Endodermal cell (in vitro differentiated cells): Measurements from ENCODE around the gene FILIP1L. TPM values are rescaled to one million over a fixed set of nuclear protein-coding genes. Genes with fewer than 3 reads are reported as not detected.

Experiments
- DNase-seq: peaks from one replicate; pipeline ENCODE4 v3.0.0-alpha.2; 2017
- H3K27ac ChIP-seq: 2 replicates; pipeline ENCODE4 v1.5.1; 2013; ENCODE audit warnings: mild to moderate bottlenecking, low read depth, low read length, moderate library complexity
- H3K27me3 ChIP-seq: 2 replicates; pipeline ENCODE4 v1.6.1; 2013; ENCODE audit warnings: mild to moderate bottlenecking, low read length, moderate library complexity; ENCODE audit not compliant: insufficient read depth, control insufficient read depth, poor library complexity, severe bottlenecking
- H3K36me3 ChIP-seq: 2 replicates; pipeline ENCODE4 v1.7.0; 2013; ENCODE audit warnings: mild to moderate bottlenecking, low read length, moderate library complexity; ENCODE audit not compliant: control insufficient read depth, insufficient read depth
- H3K4me1 ChIP-seq: one replicate; pipeline ENCODE4 v1.7.0; 2013; ENCODE audit warnings: low read length; ENCODE audit not compliant: control insufficient read depth, insufficient read depth
- H3K4me3 ChIP-seq: 2 replicates; pipeline ENCODE4 v1.5.1; 2013; ENCODE audit warnings: mild to moderate bottlenecking, low read length, moderate library complexity
- H3K9ac ChIP-seq: 2 replicates; pipeline ENCODE4 v1.6.1; 2013; ENCODE audit warnings: mild to moderate bottlenecking, low read length, moderate library complexity; ENCODE audit not compliant: poor library complexity, severe bottlenecking; ENCODE audit errors: extremely low read depth
- H3K9me3 ChIP-seq: 2 replicates; pipeline ENCODE4 v1.6.1; 2013; ENCODE audit warnings: mild to moderate bottlenecking, low read length, moderate library complexity; ENCODE audit not compliant: control insufficient read depth
- H3K27ac Mint-ChIP-seq: 2 replicates; pipeline ENCODE4 v1.8.0; 2020; ENCODE audit warnings: mixed read lengths
- H3K27me3 Mint-ChIP-seq: 2 replicates; pipeline ENCODE4 v1.8.0; 2021; ENCODE audit warnings: mild to moderate bottlenecking, mixed read lengths; ENCODE audit not compliant: insufficient read depth
- H3K36me3 Mint-ChIP-seq: 2 replicates; pipeline ENCODE4 v1.8.0; 2020; ENCODE audit warnings: low read depth, mixed read lengths
- H3K4me1 Mint-ChIP-seq: 2 replicates; pipeline ENCODE4 v1.8.0; 2020; ENCODE audit warnings: mixed read lengths
- H3K4me3 Mint-ChIP-seq: 2 replicates; pipeline ENCODE4 v1.8.0; 2020; ENCODE audit warnings: mild to moderate bottlenecking, moderate library complexity, mixed read lengths
- H3K9me3 Mint-ChIP-seq: 2 replicates; pipeline ENCODE4 v1.8.0; 2020; ENCODE audit warnings: mild to moderate bottlenecking, mixed read lengths
- CTCF ChIP-seq: fragments of 200-600 bp; sonication (generic); conservative IDR thresholded peaks from 2 replicates; pipeline ENCODE4 v1.5.0; 2021; ENCODE audit warnings: antibody characterized with exemption, mild to moderate bottlenecking
- WGBS, 2 experiments: methylation state at CpG; one replicate each; pipeline versions ENCODE4 v1.1.5 to v1.1.7; 2013; ENCODE audit warnings: missing lambda C conversion rate in 2 of 2, mixed read lengths in 1 of 2; ENCODE audit not compliant: insufficient coverage in 1 of 2, insufficient read length in 1 of 2; 5-methylcytosine and 5-hydroxymethylcytosine counted together
- total RNA-seq, 2 donors: library from RNA; stranded (reverse); fragmentation: NEBNext Ultra II Directional in 1 of 2; extraction: Animal tissue kit (Norgen Biotek cat#: 25700) in 1 of 2; gene quantifications; 2 replicates in 1 of 2; 3 replicates in 1 of 2; pipeline ENCODE4 v1.2.1, GENCODE V29; 2021

FILIP1L gene
- total RNA-seq, 2 donors from 2014 or later, result 0.84 to 2.5 TPM

- H3K36me3 ChIP-seq, result no peaks in the 10 kb centered on the region
- Mint-ChIP-seq H3K4me3 (no peak overlapping the region), H3K9me3 (no peaks in the 10 kb centered on the region), H3K4me1 (peaks cover 35% of the 10 kb centered on the region), H3K27ac (no peak overlapping the region), H3K27me3 (no peaks in the 10 kb centered on the region), H3K36me3 (no peaks in the 10 kb centered on the region)
- no peak for TF ChIP-seq CTCF
- no peak overlapping the region for H3K4me3 ChIP-seq
- no peak overlapping the region for H3K9ac ChIP-seq
- WGBS, 2 experiments, result 92 to 95% methylated on average over 4 of the region's 4 CpGs
- no peak for DNase-seq
- no peaks in the 10 kb centered on the region for H3K9me3 ChIP-seq
- H3K27me3 ChIP-seq, result no peaks in the 10 kb centered on the region
- H3K27ac ChIP-seq, result no peak overlapping the region
- H3K4me1 ChIP-seq, result peaks cover 6% of the 10 kb centered on the region
Observed at GRCh38 chr3:99925584-99926230, 188.6 kb downstream of the FILIP1L start.

DNA sequence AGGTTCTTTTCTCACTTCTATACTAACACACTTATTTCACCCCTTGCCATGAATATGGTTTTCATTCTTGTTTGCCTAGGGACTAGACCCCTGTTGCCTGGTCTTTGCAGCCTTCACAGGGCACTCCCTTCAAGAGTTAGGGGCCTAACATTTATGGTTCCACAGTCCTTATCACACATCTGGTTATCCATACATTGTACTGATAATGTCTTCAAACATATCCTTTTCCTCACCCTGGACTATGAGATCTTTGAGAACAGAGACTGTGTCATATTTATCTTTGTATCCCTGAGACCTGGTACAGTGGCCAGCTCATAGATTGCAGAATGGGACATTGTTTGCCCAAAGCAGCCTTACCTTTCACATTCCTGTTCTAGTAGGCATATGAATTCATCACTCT is 190.4 kb downstream of the FILIP1L start:
- no peak overlapping the region for H3K9ac ChIP-seq
- Mint-ChIP-seq H3K9me3 (no peaks in the 10 kb centered on the region), H3K27ac (no peak overlapping the region), H3K4me1 (peaks cover 48% of the 10 kb centered on the region), H3K27me3 (no peaks in the 10 kb centered on the region), H3K4me3 (no peak overlapping the region), H3K36me3 (no peaks in the 10 kb centered on the region)
- TF ChIP-seq CTCF, result no peak
- no peak for DNase-seq
- no peaks in the 10 kb centered on the region for H3K36me3 ChIP-seq
- H3K9me3 ChIP-seq, result no peaks in the 10 kb centered on the region
- H3K4me1 ChIP-seq, result peaks cover 15% of the 10 kb centered on the region
- H3K27ac ChIP-seq, result no peak overlapping the region
- H3K27me3 ChIP-seq, result no peaks in the 10 kb centered on the region
- H3K4me3 ChIP-seq, result no peak overlapping the region

DNA sequence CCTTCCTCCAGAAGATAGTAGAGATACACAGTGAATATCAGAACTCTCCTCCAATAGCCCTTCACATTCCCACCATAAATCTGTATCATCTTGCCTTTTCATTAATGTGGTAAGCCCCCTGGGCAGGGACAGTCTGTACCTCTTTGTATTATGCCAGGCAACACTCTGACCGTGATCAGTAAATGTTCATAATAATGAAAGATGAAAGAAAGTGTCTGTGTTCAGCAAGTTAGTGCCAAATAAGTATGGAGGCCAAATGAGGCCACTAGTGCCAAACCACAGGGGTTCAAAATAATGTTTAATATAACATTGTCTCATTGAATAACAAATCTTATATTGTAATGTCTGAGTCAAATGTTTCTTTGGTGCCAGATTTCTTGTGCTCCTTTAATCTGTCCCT is 192.3 kb downstream of the FILIP1L start:
- peaks cover 11% of the 10 kb centered on the region for H3K4me1 ChIP-seq
- Mint-ChIP-seq H3K27me3 (no peaks in the 10 kb centered on the region), H3K36me3 (no peaks in the 10 kb centered on the region), H3K4me3 (no peak overlapping the region), H3K4me1 (peaks cover 36% of the 10 kb centered on the region), H3K27ac (peak overlapping the region; percentile 4), H3K9me3 (no peaks in the 10 kb centered on the region)
- H3K36me3 ChIP-seq, result no peaks in the 10 kb centered on the region
- H3K27me3 ChIP-seq, result no peaks in the 10 kb centered on the region
- DNase-seq, result no peak
- no peak overlapping the region for H3K4me3 ChIP-seq
- no peak overlapping the region for H3K9ac ChIP-seq
- TF ChIP-seq CTCF, result no peak
- H3K27ac ChIP-seq, result no peak overlapping the region
- no peaks in the 10 kb centered on the region for H3K9me3 ChIP-seq
- 88 to 95% methylated on average over 1 of the region's 1 CpG for WGBS, 2 experiments
